ENCODE results near the gene RAD51D.
A peak's percentile ranks its signal among the peaks of the same experiment; 100 is the strongest.

The RAD51D gene

GRCh38 chr17:35088881-35089585 is 30.6 kb downstream of the RAD51D start:
- peak in 1 of 2 experiments; percentile 90 for DNase-seq

- DNase-seq: peak; percentile 10 to 53
These were observed 31.2 kb downstream of the RAD51D start for GRCh38 chr17:35088356-35088880.

- peak in 1 of 2 experiments; percentile 40 for DNase-seq
These were observed 31.8 kb downstream of the RAD51D start for GRCh38 chr17:35087731-35088355.

- DNase-seq: no peak
These were observed 32.6 kb downstream of the RAD51D start for GRCh38 chr17:35086931-35087573.

GRCh38 chr17:35086164-35086563 is 33.5 kb downstream of the RAD51D start:
- no peak for DNase-seq

- DNase-seq: no peak
These were observed 34.7 kb downstream of the RAD51D start for GRCh38 chr17:35084987-35085386.

GRCh38 chr17:35083071-35083470 is 36.6 kb downstream of the RAD51D start:
- peak; percentile 19 to 35 for DNase-seq

GRCh38 chr17:35082073-35082657 is 37.5 kb downstream of the RAD51D start:
- peak; percentile 13 to 39 for DNase-seq

GRCh38 chr17:35081638-35082037 is 38.0 kb downstream of the RAD51D start:
- DNase-seq: no peak

- no peak for DNase-seq
These were observed 39.1 kb downstream of the RAD51D start for GRCh38 chr17:35080536-35080935.

GRCh38 chr17:35079547-35080423 is 39.9 kb downstream of the RAD51D start:
- DNase-seq: no peak

- DNase-seq: no peak
These were observed 42.8 kb downstream of the RAD51D start for GRCh38 chr17:35076874-35077273.

- DNase-seq: no peak
These were observed 44.7 kb downstream of the RAD51D start for GRCh38 chr17:35074711-35075707.

GRCh38 chr17:35073991-35074627 is 45.6 kb downstream of the RAD51D start:
- peak in 1 of 2 experiments; percentile 40 for DNase-seq

- peak in 1 of 2 experiments; percentile 23 for DNase-seq
These were observed 46.4 kb downstream of the RAD51D start for GRCh38 chr17:35073183-35073790.

- no peak for DNase-seq
These were observed 50.3 kb downstream of the RAD51D start for GRCh38 chr17:35069311-35069710.

- no peak for DNase-seq
These were observed 51.4 kb downstream of the RAD51D start for GRCh38 chr17:35068249-35068648.

- no peak for DNase-seq
These were observed 53.8 kb downstream of the RAD51D start for GRCh38 chr17:35065880-35066279.

- DNase-seq: no peak
These were observed 55.0 kb downstream of the RAD51D start for GRCh38 chr17:35064516-35065215.
